Measurements from ENCODE around the gene PTPN18. TPM values are rescaled to one million over a fixed set of nuclear protein-coding genes. Genes with fewer than 3 reads are reported as not detected.

The PTPN18 gene
- total and polyA plus RNA-seq, 2 donors (not counting 1 experiment from before 2014, with no cell fraction given) = 91.0 to 102 TPM

- 97% methylated on average over 32 of the region's 33 CpGs for WGBS (ENCODE audit: insufficient coverage)
- ChIA-PET POLR2A (no interaction called here), CTCF (interaction anchor here (0.6 to 0.7 kb wide), 2 partner anchors 14 to 693 kb away, joined by 3 read pairs; no protein-coding TSS in a partner anchor)
- Mint-ChIP-seq H3K4me3 (no peak overlapping the region), H3K4me1 (peaks cover 16% of the 10 kb centered on the region), H3K9me3 (ENCODE audit: insufficient read depth) (no peaks in the 10 kb centered on the region), H3K27me3 (no peaks in the 10 kb centered on the region), H3K27ac (no peak overlapping the region)
- no peak overlapping the region for H3K4me3 ChIP-seq (ENCODE audit: control extremely low read depth in 1 of 5, extremely low read depth in 1 of 5, insufficient read depth in 1 of 5, low read depth in 2 of 5, low read length in 4 of 5)
- H3K9ac ChIP-seq (ENCODE audit: low read length) = no peak overlapping the region
- ATAC-seq (ENCODE audit: low read depth) (no peak), DNase-seq (no peak)
- H2AFZ ChIP-seq (ENCODE audit: insufficient read depth, low read depth, low read length, poor library complexity, severe bottlenecking) = no peak overlapping the region
- H3K9me3 ChIP-seq (ENCODE audit: control extremely low read depth in 1 of 3, control insufficient read depth in 2 of 3, insufficient read depth in 1 of 3, low read length in 2 of 3) = no peaks in the 10 kb centered on the region
- peaks cover 0 to 7% (median 3%) of the 10 kb centered on the region in 4 experiments for H3K27me3 ChIP-seq (replicated peaks in 1 of 4; ENCODE audit: control extremely low read depth in 1 of 4, control insufficient read depth in 3 of 4, insufficient read depth in 4 of 4, low read length in 3 of 4)
- no peaks in the 10 kb centered on the region for H3K79me2 ChIP-seq (ENCODE audit: control insufficient read depth, insufficient read depth, low read length)
- no peaks in the 10 kb centered on the region for H3K36me3 ChIP-seq (replicated peaks in 1 of 2; ENCODE audit: control extremely low read depth in 1 of 2, control insufficient read depth in 1 of 2, extremely low read depth in 1 of 2, insufficient read depth in 2 of 2, low read length in 1 of 2)
- H3K4me2 ChIP-seq (replicated peaks; ENCODE audit: low read depth, low read length, poor library complexity, severe bottlenecking) = no peak overlapping the region
- no peak overlapping the region for H3K27ac ChIP-seq (ENCODE audit: low read length in 2 of 2)
- no peak for TF ChIP-seq EZH2 (IDR thresholded peaks at IDR 0.05; ENCODE audit: borderline replicate concordance, insufficient read depth, low read depth, low read length, poor library complexity, severe bottlenecking)
- TF ChIP-seq, protein P1, sequence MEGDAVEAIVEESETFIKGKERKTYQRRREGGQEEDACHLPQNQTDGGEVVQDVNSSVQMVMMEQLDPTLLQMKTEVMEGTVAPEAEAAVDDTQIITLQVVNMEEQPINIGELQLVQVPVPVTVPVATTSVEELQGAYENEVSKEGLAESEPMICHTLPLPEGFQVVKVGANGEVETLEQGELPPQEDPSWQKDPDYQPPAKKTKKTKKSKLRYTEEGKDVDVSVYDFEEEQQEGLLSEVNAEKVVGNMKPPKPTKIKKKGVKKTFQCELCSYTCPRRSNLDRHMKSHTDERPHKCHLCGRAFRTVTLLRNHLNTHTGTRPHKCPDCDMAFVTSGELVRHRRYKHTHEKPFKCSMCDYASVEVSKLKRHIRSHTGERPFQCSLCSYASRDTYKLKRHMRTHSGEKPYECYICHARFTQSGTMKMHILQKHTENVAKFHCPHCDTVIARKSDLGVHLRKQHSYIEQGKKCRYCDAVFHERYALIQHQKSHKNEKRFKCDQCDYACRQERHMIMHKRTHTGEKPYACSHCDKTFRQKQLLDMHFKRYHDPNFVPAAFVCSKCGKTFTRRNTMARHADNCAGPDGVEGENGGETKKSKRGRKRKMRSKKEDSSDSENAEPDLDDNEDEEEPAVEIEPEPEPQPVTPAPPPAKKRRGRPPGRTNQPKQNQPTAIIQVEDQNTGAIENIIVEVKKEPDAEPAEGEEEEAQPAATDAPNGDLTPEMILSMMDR (IDR thresholded peaks at IDR 0.05) = no peak
- peaks cover 4 to 15% of the 10 kb centered on the region in 2 donors for H3K4me1 ChIP-seq (ENCODE audit: control insufficient read depth in 2 of 2, insufficient read depth in 2 of 2, low read length in 2 of 2)
- intact Hi-C loops (cut with micrococcal nuclease) = loop anchor here (5.0 to 10.0 kb wide), 2 partner anchors 34 to 66 kb away; no protein-coding TSS in a partner anchor
- H4K20me1 ChIP-seq (ENCODE audit: control insufficient read depth, insufficient read depth, low read length, poor library complexity, severe bottlenecking) = no peaks in the 10 kb centered on the region
These were observed 2.8 kb downstream of the PTPN18 start for GRCh38 chr2:130358420-130359350.

- no peaks in the 10 kb centered on the region for H3K27me3 Mint-ChIP-seq
- Histone ChIP-seq H3K4me2 (replicated peaks; ENCODE audit: low read depth, low read length, poor library complexity, severe bottlenecking) (no peak overlapping the region), H2AFZ (ENCODE audit: insufficient read depth, low read depth, low read length, poor library complexity, severe bottlenecking) (no peak overlapping the region), H3K27ac (ENCODE audit: low read length in 2 of 2) (no peak overlapping the region), H3K9ac (ENCODE audit: low read length) (no peak overlapping the region), H3K9me3 (ENCODE audit: control extremely low read depth in 1 of 3, control insufficient read depth in 2 of 3, insufficient read depth in 1 of 3, low read length in 2 of 3) (no peaks in the 10 kb centered on the region), H3K36me3 (replicated peaks in 1 of 2; ENCODE audit: control extremely low read depth in 1 of 2, control insufficient read depth in 1 of 2, extremely low read depth in 1 of 2, insufficient read depth in 2 of 2, low read length in 1 of 2) (no peaks in the 10 kb centered on the region), H3K4me1 (ENCODE audit: control insufficient read depth in 2 of 2, insufficient read depth in 2 of 2, low read length in 2 of 2) (peaks cover 4 to 15% of the 10 kb centered on the region in 2 donors), H3K79me2 (ENCODE audit: control insufficient read depth, insufficient read depth, low read length) (no peaks in the 10 kb centered on the region), H3K27me3 (replicated peaks in 1 of 4; ENCODE audit: control extremely low read depth in 1 of 4, control insufficient read depth in 3 of 4, insufficient read depth in 4 of 4, low read length in 3 of 4) (peaks cover 0 to 7% (median 3%) of the 10 kb centered on the region in 4 experiments), H4K20me1 (ENCODE audit: control insufficient read depth, insufficient read depth, low read length, poor library complexity, severe bottlenecking) (no peaks in the 10 kb centered on the region), H3K4me3 (ENCODE audit: control extremely low read depth in 1 of 5, extremely low read depth in 1 of 5, insufficient read depth in 1 of 5, low read depth in 2 of 5, low read length in 4 of 5) (no peak overlapping the region)
- intact Hi-C loops (cut with micrococcal nuclease) = loop anchor here (5.0 to 10.0 kb wide), 2 partner anchors 33 to 65 kb away; no protein-coding TSS in a partner anchor
- peaks cover 13% of the 10 kb centered on the region for H3K4me1 Mint-ChIP-seq
- no peak for ATAC-seq (ENCODE audit: low read depth)
- POLR2A ChIA-PET = no interaction called here
- no peak overlapping the region for H3K27ac Mint-ChIP-seq
- H3K9me3 Mint-ChIP-seq (ENCODE audit: insufficient read depth) = no peaks in the 10 kb centered on the region
- H3K4me3 Mint-ChIP-seq = no peak overlapping the region
- no peak for TF ChIP-seq EZH2 (IDR thresholded peaks at IDR 0.05; ENCODE audit: borderline replicate concordance, insufficient read depth, low read depth, low read length, poor library complexity, severe bottlenecking)
- TF ChIP-seq, protein P1 (IDR thresholded peaks at IDR 0.05) = no peak
- 67% methylated on average over 1 of the region's 5 CpGs for WGBS (ENCODE audit: insufficient coverage)
- CTCF ChIA-PET = interaction anchor here (0.6 to 0.7 kb wide), 2 partner anchors 13 to 692 kb away, joined by 3 read pairs; no protein-coding TSS in a partner anchor
- no peak for DNase-seq
These were observed 3.6 kb downstream of the PTPN18 start for GRCh38 chr2:130359466-130359865.
